Dedifferentiated amniotic fluid mesenchymal stem cell (primary cell): Measurements from ENCODE around the gene DNM2.
"Not testable (repeated sequence)": the region's sequence is repeated elsewhere in the genome, so short reads cannot be mapped to it uniquely, and the experiment has no call there.

Experiments used
- DNase-seq: peaks from one replicate; pipeline ENCODE4 v3.0.0-alpha.2; 2016; ENCODE audit errors: extremely low spot score

The DNM2 gene

DNA sequence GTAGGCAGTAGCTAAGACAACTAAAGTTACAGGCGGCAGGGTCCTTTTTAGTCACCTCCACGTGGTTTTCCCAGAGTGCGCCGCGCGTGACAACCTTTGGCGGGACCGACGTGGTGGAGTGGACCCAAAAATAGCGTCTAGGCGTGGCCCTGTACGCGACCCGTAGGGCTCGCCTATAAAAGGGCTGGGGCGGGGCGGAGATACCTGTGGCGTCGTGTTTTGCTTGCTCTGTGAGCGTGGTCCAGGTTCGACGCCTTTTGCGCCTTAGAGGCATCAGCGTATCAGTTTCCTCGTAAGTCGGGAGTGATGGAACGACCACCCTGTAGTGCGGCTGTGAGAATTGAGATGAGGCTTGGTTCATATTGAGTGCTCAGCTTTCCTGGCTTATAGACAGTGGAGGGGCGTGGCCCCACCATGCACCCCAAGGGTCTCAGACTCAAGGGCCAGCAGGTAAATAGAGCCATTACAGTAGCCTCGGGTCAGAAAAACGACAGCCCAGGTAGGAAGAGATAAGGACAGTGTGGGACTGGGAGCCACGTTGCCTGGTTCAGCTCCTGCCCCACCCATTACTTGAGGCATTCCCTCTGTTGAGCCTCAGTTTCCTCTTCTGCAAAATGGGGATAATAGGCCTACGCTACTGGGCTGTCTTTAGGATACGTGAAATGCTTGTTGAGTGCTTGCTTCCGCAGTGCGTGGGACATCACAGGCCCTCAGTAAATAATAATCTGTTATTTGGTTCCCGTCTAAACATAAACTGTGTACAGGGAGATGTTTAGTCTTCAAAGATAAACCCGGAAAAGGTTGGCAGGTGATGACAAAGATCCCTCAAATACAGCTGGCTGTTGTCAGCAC is 118.8 kb downstream of the DNM2 start:
- DNase-seq = peak; percentile 70

DNA sequence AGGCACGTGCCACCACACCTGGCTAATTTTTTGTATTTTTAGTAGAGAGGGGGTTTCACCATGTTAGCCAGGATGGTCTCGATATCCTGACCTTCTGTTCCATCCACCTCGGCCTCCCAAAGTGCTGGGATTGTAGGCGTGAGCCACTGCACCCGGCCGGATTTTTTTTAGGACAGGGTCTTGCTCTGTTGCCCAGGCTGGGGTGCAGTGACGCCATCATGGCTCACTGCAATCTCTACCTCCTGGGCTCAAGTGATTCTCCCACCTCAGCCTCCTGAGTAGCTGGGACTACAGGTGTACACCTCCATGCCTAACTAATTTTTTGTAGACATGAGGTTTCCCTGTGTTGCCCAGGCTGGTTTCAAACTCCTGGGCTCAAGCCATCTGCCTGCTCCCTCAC is 119.8 kb downstream of the DNM2 start:
- DNase-seq = not testable (repeated sequence)

DNA sequence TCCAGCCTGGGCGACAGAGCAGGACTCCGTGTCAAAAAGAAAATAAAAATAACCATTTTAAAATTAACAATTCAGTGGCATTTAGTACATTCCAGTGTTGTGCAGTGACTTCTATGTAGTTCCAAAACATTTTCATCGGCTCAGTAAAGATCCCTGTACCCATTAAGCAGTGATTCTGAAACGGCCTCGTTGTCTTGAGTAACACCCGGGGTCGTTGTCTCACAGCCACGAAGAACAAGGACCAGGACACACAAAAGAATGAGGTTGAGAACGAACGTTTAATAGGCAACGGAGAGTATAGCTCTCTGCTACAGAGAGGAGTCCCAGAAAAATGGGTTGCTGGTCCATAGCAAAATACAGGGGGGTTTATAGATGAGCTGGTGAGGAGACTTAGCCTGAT is 120.5 kb downstream of the DNM2 start:
- DNase-seq = no peak

DNA sequence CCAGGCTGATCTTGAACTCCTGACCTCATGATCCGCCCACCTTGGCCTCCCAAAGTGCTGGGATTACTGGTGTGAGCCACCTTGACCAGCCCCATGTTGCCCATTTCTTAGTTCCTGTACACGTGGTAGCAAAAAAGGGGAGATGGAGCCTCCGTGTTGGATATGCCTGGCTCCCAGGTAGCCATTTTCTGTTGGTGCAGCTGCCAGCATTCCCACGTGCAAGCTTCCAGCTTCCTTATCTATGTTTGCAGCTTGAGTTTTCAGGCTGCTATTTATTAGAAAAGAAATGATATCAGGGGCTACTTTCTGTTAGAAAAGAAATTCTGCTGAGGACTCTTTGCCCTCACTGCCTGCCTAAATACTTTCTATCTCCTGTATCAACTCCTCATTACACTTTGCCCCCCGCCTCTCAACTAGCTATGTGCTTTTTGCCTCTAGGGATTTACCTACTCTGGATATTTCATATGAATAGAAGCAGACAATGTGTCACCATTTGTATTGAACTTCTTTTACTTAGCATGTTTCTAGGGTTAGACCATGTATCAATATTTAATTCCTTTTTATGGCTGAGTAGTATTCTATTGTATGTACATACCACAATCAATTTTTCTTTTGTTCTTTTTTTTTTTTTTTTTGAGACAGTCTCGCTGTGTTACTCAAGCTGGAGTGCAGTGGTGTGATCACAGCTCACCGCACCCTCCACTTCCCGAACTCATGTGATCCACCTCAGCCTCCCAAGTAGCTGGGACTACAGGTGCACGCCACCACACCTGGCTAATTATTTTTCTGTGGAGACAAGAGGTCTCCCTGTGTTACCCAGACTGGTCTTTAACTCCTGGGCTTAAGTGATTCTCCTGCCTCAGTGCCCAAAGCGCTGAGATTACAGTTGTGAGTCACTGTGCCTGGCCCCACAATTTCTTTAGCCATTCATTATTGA is 121.5 kb downstream of the DNM2 start:
- no peak for DNase-seq

- no peak for DNase-seq
Measured at GRCh38 chr19:10842788-10843187, 124.9 kb downstream of the DNM2 start.

DNA sequence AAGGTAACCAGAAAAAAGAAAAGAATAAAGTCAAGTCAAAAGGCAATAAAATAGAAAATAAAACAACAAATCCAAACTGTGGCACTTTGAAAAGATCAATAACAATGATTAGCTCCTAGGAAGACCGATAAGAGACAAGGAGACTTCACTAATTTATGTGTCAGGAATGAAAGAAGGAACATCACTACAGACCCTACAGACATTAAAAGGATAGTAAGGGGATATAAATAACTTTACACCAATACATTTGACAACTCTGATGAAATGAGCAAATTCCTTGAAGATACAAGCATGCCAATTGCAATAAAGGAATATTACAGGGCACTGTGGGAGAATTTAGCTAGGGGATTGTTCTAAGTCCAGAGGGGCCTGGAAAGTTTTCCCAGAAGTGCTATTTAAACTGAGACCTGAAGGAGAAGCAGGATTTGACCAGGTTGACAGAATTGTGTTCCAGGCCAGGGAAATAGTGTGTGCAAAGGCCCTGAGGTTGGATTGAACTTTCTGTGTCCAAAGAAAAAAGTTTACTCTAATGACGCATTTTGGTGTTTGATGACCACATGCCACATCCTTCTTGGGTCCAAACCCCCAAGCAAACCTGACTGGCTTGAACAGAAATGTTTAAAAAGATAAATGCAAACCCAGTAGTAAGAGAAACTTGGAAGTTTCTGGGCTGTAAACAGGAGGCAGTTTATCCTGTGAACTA is 128.8 kb downstream of the DNM2 start:
- no peak for DNase-seq

DNA sequence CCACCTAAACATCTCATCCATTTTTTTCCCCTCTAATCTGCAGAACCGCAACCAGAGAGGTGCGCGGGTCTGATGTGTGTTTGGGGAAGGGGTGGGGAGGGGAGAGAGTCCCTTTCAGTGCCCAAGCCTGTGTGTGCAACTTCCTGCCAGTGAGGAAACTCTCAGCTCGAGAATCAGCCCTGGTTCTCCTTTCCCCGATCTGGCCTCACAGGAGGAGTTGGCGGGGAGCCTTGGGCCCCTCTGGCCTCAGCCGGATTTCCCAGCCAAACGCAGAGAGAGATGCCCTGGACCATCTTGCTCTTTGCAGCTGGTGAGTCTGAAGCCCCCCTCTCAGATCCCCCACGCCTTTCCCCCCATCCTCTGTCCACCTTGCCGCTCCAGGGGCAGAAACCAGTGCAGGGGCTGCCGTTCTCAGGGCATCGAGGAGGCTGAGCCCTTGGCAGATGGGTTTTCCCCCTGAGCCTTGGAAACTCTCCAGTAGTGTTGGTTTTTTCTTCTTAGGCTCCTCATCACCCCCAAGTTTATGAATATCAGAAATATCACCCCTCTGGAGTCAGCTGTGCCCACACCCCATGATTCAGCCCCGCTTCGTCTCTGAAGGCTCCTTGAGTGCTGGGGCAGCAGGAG is 130.5 kb downstream of the DNM2 start, which contains the start of gene C19orf38:
TSS of gene C19orf38 (plus strand) at position 186 of the 627 bp plus-strand sequence. CDS start at position 280, 94 bp downstream.
- DNase-seq = no peak

GRCh38 chr19:10850631-10851030 is 132.8 kb downstream of the DNM2 start:
- no peak for DNase-seq

DNA sequence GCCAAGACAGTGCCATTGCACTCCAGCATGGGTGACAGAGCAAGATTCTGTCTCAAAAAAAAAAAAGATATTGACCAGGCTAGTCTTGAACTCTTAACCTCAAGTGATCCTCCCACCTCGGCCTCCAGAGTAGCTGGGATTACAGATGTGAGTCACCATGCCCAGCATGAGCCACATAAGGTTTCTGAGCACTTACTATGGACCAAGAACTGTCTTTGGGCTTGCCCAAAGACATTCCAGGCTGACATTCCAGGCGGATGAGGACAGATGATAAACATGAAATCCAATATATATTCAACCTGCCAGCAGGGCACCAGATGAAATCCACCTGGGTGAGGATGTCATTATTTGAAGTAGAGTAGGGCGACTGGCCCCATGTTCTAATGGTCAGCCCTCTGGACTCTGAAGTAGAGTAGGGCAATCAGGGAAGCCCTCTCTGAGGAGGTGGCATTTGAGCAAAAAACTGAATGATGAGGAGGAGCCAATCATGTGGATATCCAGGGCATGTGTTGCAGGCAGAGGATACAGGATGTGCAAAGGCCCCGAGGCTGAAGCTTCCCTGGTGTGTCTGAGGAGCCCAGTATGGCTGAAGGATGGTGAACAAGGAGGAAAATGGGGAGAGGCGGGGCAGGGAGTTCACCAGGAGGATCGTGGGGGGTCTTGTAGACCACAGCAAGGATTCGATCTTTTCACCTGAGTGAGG is 134.4 kb downstream of the DNM2 start:
- no peak for DNase-seq

GRCh38 chr19:10852941-10853340 is 135.1 kb downstream of the DNM2 start:
- no peak for DNase-seq

GRCh38 chr19:10854350-10855089 is 136.6 kb downstream of the DNM2 start:
- DNase-seq = no peak

DNA sequence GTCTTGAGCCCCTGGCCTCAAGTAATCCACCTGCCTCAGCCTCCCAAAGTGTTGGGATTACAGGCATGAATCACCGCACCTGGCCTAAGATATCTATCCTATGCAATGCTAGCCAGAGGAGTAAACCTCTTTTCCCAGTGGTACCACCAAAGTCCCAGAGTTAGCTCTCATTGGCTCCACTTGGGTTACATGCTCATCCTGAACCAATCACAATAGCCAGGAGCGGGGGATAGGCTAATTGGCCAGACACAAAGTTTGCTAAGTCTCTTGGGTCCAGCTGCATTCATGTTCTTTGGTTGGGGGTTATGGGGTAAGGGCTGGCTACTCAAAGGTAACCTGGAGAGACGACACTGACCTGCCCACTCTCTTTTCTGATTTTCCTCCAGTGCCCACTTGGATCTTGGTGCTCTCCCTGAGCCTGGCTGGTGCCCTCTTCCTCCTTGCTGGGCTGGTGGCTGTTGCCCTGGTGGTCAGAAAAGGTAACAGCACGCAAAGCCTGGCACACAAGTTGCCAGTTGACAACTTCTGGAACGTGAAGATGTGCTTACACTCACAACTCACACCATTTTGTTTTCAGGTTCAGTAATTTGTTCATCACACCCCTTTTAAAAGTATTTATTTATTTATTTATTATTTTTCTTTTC is 138.1 kb downstream of the DNM2 start:
- DNase-seq = no peak

DNA sequence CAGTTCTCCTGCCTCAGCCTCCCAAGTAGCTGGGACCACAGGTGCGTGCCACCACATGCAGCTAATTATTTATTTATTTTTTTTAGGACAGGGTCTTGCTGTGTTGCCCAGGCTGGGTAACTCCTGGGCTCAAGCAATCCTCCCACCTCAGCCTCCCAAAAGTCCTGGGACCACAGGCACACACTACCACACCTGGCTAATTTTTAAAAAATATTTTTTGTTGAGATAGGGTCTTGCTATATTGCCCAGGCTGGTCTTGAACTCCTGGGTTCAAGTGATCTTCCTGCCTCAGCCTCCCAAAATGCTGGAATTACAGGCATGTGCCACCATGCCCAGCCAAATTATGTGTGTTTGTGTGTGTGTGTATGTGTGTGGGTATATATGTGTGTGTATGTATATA is 139.0 kb downstream of the DNM2 start:
- DNase-seq = not testable (repeated sequence)

DNA sequence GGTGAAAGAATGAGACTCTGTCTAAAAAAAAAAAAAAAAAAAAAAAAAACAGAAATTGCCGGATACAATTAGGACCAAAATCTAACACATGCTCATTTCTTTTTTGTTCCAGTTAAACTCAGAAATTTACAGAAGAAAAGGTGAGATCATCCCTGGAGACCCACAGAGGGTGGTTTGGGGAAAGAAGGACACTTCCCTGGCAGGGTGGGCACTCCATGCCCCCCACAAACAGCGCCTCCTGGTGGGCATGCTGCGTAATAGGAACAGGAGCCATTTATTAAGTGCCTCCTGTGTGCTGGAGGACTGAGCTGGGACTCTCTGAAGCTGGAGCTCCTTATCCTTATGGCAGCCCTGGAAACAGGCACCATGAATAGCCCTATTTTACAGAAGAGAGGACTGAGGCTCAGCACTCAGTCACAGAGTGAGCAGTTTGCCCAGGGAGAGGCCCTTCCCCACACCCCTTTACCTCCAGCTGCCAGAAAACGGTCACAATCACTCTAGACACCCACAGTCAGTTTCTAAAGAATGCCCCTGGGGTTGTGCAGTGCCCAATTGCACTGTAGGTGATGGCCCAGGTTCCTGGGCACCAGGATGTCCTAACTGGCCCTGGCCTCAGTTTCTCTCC is 140.4 kb downstream of the DNM2 start:
- DNase-seq = no peak

GRCh38 chr19:10861103-10861651 is 143.3 kb downstream of the DNM2 start:
- no peak for DNase-seq

- DNase-seq = no peak
Measured at GRCh38 chr19:10862561-10863106, 144.8 kb downstream of the DNM2 start.

DNA sequence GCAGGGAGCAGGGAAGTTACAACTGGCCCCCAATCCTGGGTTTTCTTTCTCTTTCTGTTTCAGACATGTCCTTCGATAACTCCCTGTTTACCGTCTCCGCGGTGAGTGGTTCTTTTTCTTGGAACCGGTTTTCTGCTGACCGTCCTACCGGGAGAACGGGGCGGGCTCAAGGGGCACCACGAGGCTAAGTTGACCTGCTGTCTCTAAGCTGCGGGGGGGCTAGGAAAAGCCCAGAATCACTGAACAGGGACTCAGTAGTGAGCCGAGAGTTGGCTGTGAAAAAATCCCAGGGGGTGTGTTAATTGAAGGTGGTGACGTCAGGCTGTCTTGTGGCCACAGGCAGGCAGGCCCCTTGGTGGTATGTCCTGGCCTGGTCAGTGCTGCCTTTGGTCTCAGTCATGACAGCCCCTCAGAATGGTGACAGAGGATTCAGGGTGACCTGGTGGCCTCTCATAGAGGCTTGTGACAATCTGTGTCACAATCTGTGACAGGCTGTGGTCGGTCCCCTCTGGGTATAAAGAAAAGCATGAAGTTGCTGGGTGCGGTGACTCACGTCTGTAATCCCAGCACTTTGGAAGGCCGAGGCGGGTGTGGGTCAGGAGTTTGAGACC is 145.3 kb downstream of the DNM2 start:
- DNase-seq = no peak

DNA sequence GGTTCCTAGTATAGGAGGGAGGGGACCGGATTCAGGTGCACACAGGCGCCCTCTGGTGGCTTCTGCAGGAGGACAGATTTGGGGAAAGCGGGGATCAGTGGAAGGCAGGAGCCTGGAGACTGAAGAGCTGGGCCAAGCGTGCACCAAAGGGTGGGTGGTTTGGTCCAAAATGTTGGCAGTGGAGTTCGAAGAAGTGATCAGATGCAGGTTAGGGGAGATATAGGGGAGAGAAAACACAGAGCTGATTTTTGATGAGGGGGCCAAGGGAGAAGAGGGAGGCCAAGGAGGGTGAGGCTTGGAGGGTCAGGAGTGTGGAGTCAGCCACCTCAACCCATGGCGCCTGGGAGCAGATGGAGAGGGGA is 146.6 kb downstream of the DNM2 start:
- peak; percentile 78 for DNase-seq
